ENCODE data around the gene KIF26A.

Gene KIF26A

DNA sequence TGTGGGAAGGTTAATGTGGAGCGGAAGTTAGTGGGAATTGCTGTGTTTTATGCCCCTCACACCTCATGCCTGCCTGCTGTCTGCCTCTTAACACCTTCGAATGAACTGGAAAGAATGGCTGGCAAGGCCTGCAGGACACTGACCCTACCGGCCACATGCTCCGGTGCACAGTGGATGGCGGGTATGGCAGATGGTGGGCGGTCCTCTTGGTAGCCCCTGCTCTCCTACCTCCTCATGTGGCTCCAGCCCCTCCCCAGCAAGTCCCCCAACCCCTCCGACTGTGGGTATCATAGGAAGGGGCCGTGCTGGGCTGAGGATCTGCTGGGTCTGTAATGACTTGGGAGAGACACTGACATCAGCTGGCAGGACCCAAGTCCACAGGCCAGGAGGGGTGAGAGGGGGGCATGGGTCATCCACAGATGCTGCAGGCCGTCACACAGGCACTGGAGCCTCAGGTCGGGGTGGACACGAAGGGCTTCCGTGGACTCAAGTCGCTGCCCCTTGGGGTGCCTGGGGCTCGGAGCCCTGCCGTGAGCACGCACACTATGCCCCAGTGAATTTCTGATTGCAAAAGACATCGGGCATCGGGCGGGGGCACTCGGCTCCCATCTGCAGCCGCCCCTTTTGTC lies 77.4 kb downstream of the KIF26A start:
- Histone ChIP-seq H3K27ac (no peak overlapping the region), H3K27me3 (replicated peaks) (no peaks in the 10 kb centered on the region), H3K4me3 (ENCODE audit: low read depth, low read length) (no peak overlapping the region), H3K36me3 (replicated peaks) (no peaks in the 10 kb centered on the region)
- TF ChIP-seq, protein P1, sequence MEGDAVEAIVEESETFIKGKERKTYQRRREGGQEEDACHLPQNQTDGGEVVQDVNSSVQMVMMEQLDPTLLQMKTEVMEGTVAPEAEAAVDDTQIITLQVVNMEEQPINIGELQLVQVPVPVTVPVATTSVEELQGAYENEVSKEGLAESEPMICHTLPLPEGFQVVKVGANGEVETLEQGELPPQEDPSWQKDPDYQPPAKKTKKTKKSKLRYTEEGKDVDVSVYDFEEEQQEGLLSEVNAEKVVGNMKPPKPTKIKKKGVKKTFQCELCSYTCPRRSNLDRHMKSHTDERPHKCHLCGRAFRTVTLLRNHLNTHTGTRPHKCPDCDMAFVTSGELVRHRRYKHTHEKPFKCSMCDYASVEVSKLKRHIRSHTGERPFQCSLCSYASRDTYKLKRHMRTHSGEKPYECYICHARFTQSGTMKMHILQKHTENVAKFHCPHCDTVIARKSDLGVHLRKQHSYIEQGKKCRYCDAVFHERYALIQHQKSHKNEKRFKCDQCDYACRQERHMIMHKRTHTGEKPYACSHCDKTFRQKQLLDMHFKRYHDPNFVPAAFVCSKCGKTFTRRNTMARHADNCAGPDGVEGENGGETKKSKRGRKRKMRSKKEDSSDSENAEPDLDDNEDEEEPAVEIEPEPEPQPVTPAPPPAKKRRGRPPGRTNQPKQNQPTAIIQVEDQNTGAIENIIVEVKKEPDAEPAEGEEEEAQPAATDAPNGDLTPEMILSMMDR (IDR thresholded peaks at IDR 0.05; ENCODE audit: low read depth, low read length, missing control alignments) = no peak
- in situ Hi-C loops (cut with HindIII; ENCODE audit: low pct_ligation_motif_present, low sequenced_read_pairs) = no loop called here
- DNase-seq = no peak

DNA sequence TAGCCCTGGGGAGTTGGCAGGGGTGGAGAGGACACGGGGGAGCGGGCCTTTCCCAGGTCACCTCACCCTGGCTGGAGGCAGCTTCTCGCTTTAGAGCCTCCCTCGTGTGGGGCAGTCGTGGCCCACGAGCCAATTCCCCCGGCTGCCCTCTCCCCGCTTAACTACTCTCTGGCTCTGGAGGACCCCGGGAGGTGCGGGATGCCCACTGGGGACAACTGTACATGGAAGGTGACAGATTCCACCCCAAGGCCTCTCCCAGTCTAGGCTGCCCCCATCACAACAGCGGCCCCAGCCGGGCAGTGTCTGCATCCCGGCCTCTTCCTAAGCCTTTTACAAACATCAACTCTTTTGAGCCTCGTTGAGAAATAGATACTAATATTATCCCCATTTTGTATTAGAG lies 78.1 kb downstream of the KIF26A start:
- TF ChIP-seq, protein P1 (IDR thresholded peaks at IDR 0.05; ENCODE audit: low read depth, low read length, missing control alignments) = no peak
- Histone ChIP-seq H3K4me3 (ENCODE audit: low read depth, low read length) (no peak overlapping the region), H3K36me3 (replicated peaks) (no peaks in the 10 kb centered on the region), H3K27ac (no peak overlapping the region), H3K27me3 (replicated peaks) (no peaks in the 10 kb centered on the region)
- no peak for DNase-seq
- in situ Hi-C loops (cut with HindIII; ENCODE audit: low pct_ligation_motif_present, low sequenced_read_pairs) = no loop called here

DNA sequence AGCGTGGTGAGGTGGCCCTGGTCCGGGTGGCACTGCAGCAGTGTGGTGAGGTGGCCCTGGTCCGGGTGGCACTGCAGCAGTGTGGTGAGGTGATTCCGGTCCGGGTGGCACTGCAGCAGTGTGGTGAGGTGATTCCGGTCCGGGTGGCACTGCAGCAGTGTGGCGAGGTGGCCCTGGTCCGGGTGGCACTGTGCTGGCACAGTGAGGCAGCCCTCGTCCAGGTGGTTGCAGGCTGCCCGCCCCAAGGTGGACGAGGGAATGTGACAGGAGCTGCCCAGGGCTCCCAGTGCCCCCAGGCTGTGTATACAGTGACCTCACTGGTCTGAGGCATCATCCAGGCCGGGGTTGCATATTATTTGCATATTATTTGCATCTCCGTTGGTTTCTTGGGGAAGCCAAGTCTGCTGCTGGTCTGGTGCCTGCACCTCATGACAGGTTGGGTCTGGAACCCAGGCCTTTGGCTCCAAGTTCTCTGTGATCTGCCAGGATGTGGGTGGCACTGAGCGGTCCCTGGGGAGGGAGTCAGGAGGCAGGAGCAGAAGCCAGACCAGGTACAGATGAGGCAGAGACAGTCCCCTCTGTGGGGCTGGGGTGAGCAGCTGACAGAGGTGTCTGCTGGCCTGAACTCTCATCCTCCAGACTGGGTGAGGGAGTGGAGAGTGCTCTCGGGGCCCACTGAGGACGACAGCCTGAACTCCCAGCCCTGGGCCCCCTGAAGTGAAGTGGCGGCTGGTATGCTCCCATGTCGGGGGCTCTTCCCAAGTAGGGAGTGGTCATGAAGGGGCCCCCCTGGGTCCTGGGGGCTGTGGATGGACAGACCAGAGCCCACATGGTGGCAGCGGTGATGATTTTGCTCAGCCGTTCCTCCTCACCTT lies 79.3 kb downstream of the KIF26A start:
- in situ Hi-C loops (cut with HindIII; ENCODE audit: low pct_ligation_motif_present, low sequenced_read_pairs) = no loop called here
- H3K27me3 ChIP-seq (replicated peaks) = no peaks in the 10 kb centered on the region
- TF ChIP-seq, protein P1 (IDR thresholded peaks at IDR 0.05; ENCODE audit: low read depth, low read length, missing control alignments) = no peak

DNA sequence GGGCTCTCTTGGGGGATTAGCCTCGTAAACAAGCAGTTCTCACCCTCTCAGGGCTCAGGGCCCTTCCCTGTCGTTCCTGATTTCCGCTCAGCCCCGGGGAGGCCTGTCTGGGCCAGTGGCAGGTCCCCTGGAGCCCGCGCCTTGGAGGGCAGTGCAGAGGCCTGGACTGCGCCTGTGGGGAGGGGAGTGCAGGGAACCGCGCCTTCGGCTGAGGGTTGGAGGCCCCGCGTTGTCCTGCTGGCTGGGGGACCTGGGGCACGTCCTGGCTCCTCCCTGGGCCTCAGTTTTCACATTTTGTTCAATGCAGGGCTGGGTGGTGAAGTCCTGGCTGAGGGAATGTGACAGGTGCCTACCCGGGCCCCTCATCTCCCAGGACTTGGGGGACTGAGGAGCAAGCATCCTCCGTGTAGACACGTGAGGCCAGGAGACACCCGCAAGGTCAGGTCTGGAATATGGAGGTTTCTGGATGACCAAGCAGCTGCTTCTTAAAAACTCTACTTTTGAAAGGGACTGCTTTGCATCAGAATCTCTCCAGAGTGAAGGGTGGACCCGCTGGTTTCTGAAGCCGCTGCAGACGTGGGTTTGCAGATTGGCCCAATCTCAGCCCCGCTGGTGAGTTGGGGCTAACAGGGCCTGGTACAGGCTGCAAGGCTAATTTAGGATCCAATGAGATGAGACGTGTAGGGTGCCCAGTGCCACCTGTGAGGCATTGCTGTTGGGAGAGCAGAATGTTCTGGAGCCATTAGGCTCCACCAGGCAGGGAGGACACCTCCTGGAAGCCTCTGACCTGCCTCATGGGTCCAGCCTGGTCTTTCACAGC lies 80.2 kb downstream of the KIF26A start:
- Histone ChIP-seq H3K27ac (no peak overlapping the region), H3K27me3 (replicated peaks) (no peaks in the 10 kb centered on the region), H3K4me3 (ENCODE audit: low read depth, low read length) (no peak overlapping the region), H3K36me3 (replicated peaks) (no peaks in the 10 kb centered on the region)
- TF ChIP-seq, protein P1 (IDR thresholded peaks at IDR 0.05; ENCODE audit: low read depth, low read length, missing control alignments) = no peak
- in situ Hi-C loops (cut with HindIII; ENCODE audit: low pct_ligation_motif_present, low sequenced_read_pairs) = no loop called here
- no peak for DNase-seq

More for the DNA sequence above, 79.3 kb downstream of the KIF26A start:
- no peak overlapping the region for H3K27ac ChIP-seq
- H3K36me3 ChIP-seq (replicated peaks) = no peaks in the 10 kb centered on the region
- H3K4me3 ChIP-seq (ENCODE audit: low read depth, low read length) = no peak overlapping the region
- DNase-seq = no peak

DNA sequence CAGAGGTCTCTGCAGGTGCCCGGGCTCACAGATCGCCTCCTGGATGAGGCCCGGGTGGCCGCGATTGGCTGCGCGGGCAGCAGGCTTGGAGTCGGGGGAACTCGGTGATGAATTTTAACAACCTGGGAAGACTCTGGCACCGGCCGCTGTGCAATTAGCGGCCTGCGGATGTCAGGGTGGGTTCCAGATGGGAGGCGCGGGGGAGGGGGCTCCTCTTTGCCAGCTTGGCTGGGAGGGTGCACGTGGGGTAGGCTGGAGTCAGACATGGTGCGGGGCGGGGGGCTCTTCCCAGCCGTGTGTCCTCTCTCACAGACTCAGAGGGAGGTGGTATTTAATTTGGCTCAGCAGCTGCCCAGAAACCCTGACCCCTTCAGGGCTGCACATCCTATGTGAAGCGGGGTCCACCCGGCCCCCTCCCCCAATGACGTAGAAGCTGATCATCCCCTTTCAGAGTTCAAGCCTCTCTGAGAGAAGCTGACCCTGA lies 81.4 kb downstream of the KIF26A start:
- Histone ChIP-seq H3K27ac (no peak overlapping the region), H3K4me3 (ENCODE audit: low read depth, low read length) (no peak overlapping the region), H3K36me3 (replicated peaks) (no peaks in the 10 kb centered on the region), H3K27me3 (replicated peaks) (no peaks in the 10 kb centered on the region)
- DNase-seq = no peak
- in situ Hi-C loops (cut with HindIII; ENCODE audit: low pct_ligation_motif_present, low sequenced_read_pairs) = no loop called here
- TF ChIP-seq, protein P1 (IDR thresholded peaks at IDR 0.05; ENCODE audit: low read depth, low read length, missing control alignments) = no peak

All from brain microvascular endothelial cell (primary cell).